WTC11 (cell line): ENCODE results near the gene MARCKS. TPM values are rescaled to one million over a fixed set of nuclear protein-coding genes. Genes with fewer than 3 reads are reported as not detected.

Experiments
- ATAC-seq: fragments of 200-7000 bp; cut with Tn5 transposase; 2 replicates; pipeline ENCODE4 v1.10.0; 2021; ENCODE audit warnings: mild to moderate bottlenecking, moderate library complexity
- CTCF ChIA-PET: fragments of 300-600 bp; sonication (Branson Sonifier 250); formaldehyde crosslinking; loops from one replicate; lab custom pipeline; 2021; ENCODE audit warnings: antibody characterized with exemption; lab: Charles Lee
- POLR2A ChIA-PET: fragments of 350-600 bp; sonication (Branson Sonifier 250); formaldehyde crosslinking; loops from one replicate; lab custom pipeline; 2021; ENCODE audit warnings: antibody characterized with exemption; lab: Charles Lee
- DNase-seq: peaks from one replicate; pipeline ENCODE4 v3.0.0; 2021; ENCODE audit warnings: low spot score
- H3K27ac Mint-ChIP-seq: 2 replicates; pipeline ENCODE4 v1.8.0; 2021; ENCODE audit warnings: mixed read lengths
- H3K27me3 Mint-ChIP-seq: 2 replicates; pipeline ENCODE4 v1.8.0; 2021; ENCODE audit warnings: low read depth, mild to moderate bottlenecking, moderate library complexity, mixed read lengths
- H3K36me3 Mint-ChIP-seq: 2 replicates; pipeline ENCODE4 v1.8.0; 2021; ENCODE audit warnings: mixed read lengths
- H3K4me1 Mint-ChIP-seq: 2 replicates; pipeline ENCODE4 v1.8.0; 2022; ENCODE audit warnings: mixed read lengths
- H3K4me3 Mint-ChIP-seq: 2 replicates; pipeline ENCODE4 v1.8.0; 2021; ENCODE audit warnings: mild to moderate bottlenecking, moderate library complexity, mixed read lengths
- H3K9me3 Mint-ChIP-seq: 2 replicates; pipeline ENCODE4 v1.8.0; 2021; ENCODE audit warnings: mixed read lengths
- EMX1 ChIP-seq: fragments of 250-450 bp; sonication (Bioruptor Pico); IDR thresholded peaks from 2 replicates; pipeline ENCODE4 v1.8.0; 2021; ENCODE audit warnings: mild to moderate bottlenecking
- FOXP1 ChIP-seq: sonication (generic); formaldehyde crosslinking; IDR thresholded peaks from 2 replicates; pipeline ENCODE4 v1.8.0; 2022; ENCODE audit warnings: missing genetic modification reagents, mild to moderate bottlenecking, moderate library complexity, borderline replicate concordance
- GABPB1 ChIP-seq: sonication (generic); formaldehyde crosslinking; IDR thresholded peaks from 2 replicates; pipeline ENCODE4 v1.8.1; 2023; ENCODE audit warnings: mild to moderate bottlenecking, missing genetic modification reagents
- GRHL2 ChIP-seq: fragments of 250-450 bp; sonication (Bioruptor Pico); IDR thresholded peaks from 2 replicates; pipeline ENCODE4 v1.8.0; 2022; ENCODE audit warnings: mild to moderate bottlenecking, moderate library complexity; ENCODE audit not compliant: insufficient replicate concordance, severe bottlenecking
- HMGA2 ChIP-seq: fragments of 250-450 bp; sonication (Bioruptor Pico); IDR thresholded peaks from 2 replicates; pipeline ENCODE4 v1.4.0; 2021; ENCODE audit warnings: mild to moderate bottlenecking, moderate library complexity
- MXD4 ChIP-seq: fragments of 250-450 bp; sonication (Bioruptor Pico); IDR thresholded peaks from 2 replicates; pipeline ENCODE4 v1.8.0; 2021; ENCODE audit warnings: mild to moderate bottlenecking, moderate library complexity, borderline replicate concordance
- NR1H2 ChIP-seq: sonication (generic); formaldehyde crosslinking; IDR thresholded peaks from 2 replicates; pipeline ENCODE4 v1.9.0; 2021; ENCODE audit warnings: mild to moderate bottlenecking, moderate library complexity, missing genetic modification reagents
- ZBTB21 ChIP-seq: sonication (generic); formaldehyde crosslinking; IDR thresholded peaks from 2 replicates; pipeline ENCODE4 v1.8.1; 2023; ENCODE audit warnings: mild to moderate bottlenecking, missing genetic modification reagents, borderline replicate concordance
- ZNF317 ChIP-seq: sonication (generic); formaldehyde crosslinking; IDR thresholded peaks from 2 replicates; pipeline ENCODE4 v1.8.1; 2023; ENCODE audit warnings: low read depth, mild to moderate bottlenecking, moderate library complexity, missing genetic modification reagents, borderline replicate concordance
- ZNF396 ChIP-seq: fragments of 250-450 bp; sonication (Bioruptor Pico); IDR thresholded peaks from 2 replicates; pipeline ENCODE4 v1.8.0; 2021; ENCODE audit warnings: mild to moderate bottlenecking, moderate library complexity, borderline replicate concordance
- total RNA-seq: library from RNA; stranded (reverse); gene quantifications from 3 replicates; pipeline ENCODE4 v1.2.3, GENCODE V29; 2021
- TF ChIP-seq, protein P1 (sequence below): sonication (generic); formaldehyde crosslinking; IDR thresholded peaks from 2 replicates; pipeline ENCODE4 v1.8.1; 2022; ENCODE audit warnings: mild to moderate bottlenecking, moderate library complexity, missing genetic modification reagents
- TF ChIP-seq, protein P2 (sequence below): sonication (generic); formaldehyde crosslinking; IDR thresholded peaks from 2 replicates; pipeline ENCODE4 v1.8.0; 2022; ENCODE audit warnings: mild to moderate bottlenecking, missing genetic modification reagents
- TF ChIP-seq, protein P3 (sequence below): sonication (generic); formaldehyde crosslinking; IDR thresholded peaks from 2 replicates; pipeline ENCODE4 v1.8.0; 2023; ENCODE audit warnings: missing genetic modification reagents, mild to moderate bottlenecking, borderline replicate concordance
- TF ChIP-seq, protein P4 (sequence below): sonication (generic); formaldehyde crosslinking; IDR thresholded peaks from 2 replicates; pipeline ENCODE4 v1.8.0; 2022; ENCODE audit warnings: mild to moderate bottlenecking, missing genetic modification reagents
- TF ChIP-seq, protein P5 (sequence below): sonication (generic); formaldehyde crosslinking; IDR thresholded peaks from 2 replicates; pipeline ENCODE4 v1.8.0; 2022; ENCODE audit warnings: mild to moderate bottlenecking, missing genetic modification reagents
- TF ChIP-seq, protein P6 (sequence below): sonication (generic); formaldehyde crosslinking; IDR thresholded peaks from 2 replicates; pipeline ENCODE4 v1.8.1; 2023; ENCODE audit warnings: mild to moderate bottlenecking, missing genetic modification reagents
- TF ChIP-seq, protein P7 (sequence below): sonication (generic); formaldehyde crosslinking; IDR thresholded peaks from 2 replicates; pipeline ENCODE4 v1.8.1; 2023; ENCODE audit warnings: mild to moderate bottlenecking, missing genetic modification reagents, moderate library complexity

MARCKS gene
- total RNA-seq, 1 experiment from 2014 or later: 95.1 TPM

DNA sequence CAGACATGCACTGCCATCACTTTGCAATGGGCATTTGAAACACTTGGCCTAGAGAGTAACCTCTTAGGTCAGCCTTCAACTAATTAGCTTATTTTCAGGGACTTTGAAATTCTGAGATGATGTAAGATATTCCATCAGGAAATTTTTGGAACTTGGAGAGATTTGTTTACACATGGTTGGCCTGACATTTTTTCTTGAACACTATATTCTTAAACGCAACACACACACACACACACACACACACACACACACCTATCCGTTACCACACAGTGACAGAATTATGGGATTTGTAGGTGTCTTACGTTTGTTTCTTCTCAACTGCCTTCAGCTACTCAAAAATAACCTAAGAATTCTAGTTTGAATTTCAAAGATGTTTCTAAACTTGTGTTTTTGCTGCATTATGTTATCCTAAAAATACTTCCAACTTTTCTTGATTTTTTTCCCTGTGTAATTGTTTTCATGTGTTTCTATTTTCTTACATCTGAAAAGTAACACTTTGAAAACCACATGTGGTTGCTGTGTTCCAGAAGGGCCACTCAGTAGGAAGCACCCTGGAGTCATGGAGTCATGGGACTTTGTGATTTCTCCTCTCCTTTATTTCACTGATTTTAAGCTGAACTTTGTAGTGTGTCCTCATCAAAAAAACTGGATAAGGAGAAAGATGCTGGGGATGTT, 31.9 kb downstream of the MARCKS start (continued):
- TF ChIP-seq, protein P1, sequence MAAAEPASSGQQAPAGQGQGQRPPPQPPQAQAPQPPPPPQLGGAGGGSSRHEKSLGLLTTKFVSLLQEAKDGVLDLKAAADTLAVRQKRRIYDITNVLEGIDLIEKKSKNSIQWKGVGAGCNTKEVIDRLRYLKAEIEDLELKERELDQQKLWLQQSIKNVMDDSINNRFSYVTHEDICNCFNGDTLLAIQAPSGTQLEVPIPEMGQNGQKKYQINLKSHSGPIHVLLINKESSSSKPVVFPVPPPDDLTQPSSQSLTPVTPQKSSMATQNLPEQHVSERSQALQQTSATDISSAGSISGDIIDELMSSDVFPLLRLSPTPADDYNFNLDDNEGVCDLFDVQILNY (CRISPR knock-in tag): no peak
- TF ChIP-seq ZBTB21 (CRISPR knock-in tag): no peak
- TF ChIP-seq, protein P2, sequence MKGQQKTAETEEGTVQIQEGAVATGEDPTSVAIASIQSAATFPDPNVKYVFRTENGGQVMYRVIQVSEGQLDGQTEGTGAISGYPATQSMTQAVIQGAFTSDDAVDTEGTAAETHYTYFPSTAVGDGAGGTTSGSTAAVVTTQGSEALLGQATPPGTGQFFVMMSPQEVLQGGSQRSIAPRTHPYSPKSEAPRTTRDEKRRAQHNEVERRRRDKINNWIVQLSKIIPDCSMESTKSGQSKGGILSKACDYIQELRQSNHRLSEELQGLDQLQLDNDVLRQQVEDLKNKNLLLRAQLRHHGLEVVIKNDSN (CRISPR knock-in tag): no peak
- TF ChIP-seq, protein P3, sequence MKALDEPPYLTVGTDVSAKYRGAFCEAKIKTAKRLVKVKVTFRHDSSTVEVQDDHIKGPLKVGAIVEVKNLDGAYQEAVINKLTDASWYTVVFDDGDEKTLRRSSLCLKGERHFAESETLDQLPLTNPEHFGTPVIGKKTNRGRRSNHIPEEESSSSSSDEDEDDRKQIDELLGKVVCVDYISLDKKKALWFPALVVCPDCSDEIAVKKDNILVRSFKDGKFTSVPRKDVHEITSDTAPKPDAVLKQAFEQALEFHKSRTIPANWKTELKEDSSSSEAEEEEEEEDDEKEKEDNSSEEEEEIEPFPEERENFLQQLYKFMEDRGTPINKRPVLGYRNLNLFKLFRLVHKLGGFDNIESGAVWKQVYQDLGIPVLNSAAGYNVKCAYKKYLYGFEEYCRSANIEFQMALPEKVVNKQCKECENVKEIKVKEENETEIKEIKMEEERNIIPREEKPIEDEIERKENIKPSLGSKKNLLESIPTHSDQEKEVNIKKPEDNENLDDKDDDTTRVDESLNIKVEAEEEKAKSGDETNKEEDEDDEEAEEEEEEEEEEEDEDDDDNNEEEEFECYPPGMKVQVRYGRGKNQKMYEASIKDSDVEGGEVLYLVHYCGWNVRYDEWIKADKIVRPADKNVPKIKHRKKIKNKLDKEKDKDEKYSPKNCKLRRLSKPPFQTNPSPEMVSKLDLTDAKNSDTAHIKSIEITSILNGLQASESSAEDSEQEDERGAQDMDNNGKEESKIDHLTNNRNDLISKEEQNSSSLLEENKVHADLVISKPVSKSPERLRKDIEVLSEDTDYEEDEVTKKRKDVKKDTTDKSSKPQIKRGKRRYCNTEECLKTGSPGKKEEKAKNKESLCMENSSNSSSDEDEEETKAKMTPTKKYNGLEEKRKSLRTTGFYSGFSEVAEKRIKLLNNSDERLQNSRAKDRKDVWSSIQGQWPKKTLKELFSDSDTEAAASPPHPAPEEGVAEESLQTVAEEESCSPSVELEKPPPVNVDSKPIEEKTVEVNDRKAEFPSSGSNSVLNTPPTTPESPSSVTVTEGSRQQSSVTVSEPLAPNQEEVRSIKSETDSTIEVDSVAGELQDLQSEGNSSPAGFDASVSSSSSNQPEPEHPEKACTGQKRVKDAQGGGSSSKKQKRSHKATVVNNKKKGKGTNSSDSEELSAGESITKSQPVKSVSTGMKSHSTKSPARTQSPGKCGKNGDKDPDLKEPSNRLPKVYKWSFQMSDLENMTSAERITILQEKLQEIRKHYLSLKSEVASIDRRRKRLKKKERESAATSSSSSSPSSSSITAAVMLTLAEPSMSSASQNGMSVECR (CRISPR knock-in tag): no peak
- no peak for TF ChIP-seq GABPB1 (CRISPR knock-in tag)
- no peak for TF ChIP-seq GRHL2 (CRISPR knock-in tag)
- TF ChIP-seq, protein P4, sequence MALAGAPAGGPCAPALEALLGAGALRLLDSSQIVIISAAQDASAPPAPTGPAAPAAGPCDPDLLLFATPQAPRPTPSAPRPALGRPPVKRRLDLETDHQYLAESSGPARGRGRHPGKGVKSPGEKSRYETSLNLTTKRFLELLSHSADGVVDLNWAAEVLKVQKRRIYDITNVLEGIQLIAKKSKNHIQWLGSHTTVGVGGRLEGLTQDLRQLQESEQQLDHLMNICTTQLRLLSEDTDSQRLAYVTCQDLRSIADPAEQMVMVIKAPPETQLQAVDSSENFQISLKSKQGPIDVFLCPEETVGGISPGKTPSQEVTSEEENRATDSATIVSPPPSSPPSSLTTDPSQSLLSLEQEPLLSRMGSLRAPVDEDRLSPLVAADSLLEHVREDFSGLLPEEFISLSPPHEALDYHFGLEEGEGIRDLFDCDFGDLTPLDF (CRISPR knock-in tag): no peak
- TF ChIP-seq, protein P5, sequence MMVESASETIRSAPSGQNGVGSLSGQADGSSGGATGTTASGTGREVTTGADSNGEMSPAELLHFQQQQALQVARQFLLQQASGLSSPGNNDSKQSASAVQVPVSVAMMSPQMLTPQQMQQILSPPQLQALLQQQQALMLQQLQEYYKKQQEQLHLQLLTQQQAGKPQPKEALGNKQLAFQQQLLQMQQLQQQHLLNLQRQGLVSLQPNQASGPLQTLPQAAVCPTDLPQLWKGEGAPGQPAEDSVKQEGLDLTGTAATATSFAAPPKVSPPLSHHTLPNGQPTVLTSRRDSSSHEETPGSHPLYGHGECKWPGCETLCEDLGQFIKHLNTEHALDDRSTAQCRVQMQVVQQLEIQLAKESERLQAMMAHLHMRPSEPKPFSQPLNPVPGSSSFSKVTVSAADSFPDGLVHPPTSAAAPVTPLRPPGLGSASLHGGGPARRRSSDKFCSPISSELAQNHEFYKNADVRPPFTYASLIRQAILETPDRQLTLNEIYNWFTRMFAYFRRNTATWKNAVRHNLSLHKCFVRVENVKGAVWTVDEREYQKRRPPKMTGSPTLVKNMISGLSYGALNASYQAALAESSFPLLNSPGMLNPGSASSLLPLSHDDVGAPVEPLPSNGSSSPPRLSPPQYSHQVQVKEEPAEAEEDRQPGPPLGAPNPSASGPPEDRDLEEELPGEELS (CRISPR knock-in tag): no peak
- TF ChIP-seq MXD4: no peak
- TF ChIP-seq HMGA2 (CRISPR knock-in tag): no peak
- no peak for TF ChIP-seq ZNF317 (CRISPR knock-in tag)

DNA sequence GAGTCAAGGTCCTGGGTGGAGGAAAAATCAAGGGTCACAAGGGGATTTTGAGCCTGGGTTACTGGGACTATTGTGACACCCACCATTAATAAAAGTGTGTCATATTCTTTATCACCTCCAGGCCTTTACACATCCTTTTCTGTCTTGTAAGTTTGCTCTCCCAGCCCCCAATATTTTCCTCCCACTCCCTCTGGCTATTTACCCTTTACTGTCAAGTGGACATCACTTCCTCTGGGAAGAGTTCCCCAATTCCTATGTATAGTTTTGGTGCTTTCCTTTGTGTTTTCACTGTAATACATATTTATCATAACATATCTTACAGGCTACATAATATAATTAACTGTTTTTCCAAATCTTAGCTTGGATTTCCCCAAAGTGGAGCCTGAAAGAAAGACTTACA, 36.3 kb downstream of the MARCKS start:
- ChIA-PET CTCF (no interaction called here), POLR2A (interaction anchor here (0.8 kb wide), 1 partner anchor 309 kb away, joined by 3 read pairs; no protein-coding TSS in a partner anchor)
- H3K4me3 Mint-ChIP-seq: no peak overlapping the region
- ATAC-seq (no peak), DNase-seq (no peak)
- no peak overlapping the region for H3K27ac Mint-ChIP-seq
- no peaks in the 10 kb centered on the region for H3K27me3 Mint-ChIP-seq
- no peaks in the 10 kb centered on the region for H3K36me3 Mint-ChIP-seq
- peaks cover 17% of the 10 kb centered on the region for H3K9me3 Mint-ChIP-seq
- H3K4me1 Mint-ChIP-seq: no peaks in the 10 kb centered on the region
- TF ChIP-seq EMX1 (no peak), GRHL2 (CRISPR knock-in tag) (no peak), NR1H2 (CRISPR knock-in tag) (no peak), ZNF396 (no peak), FOXP1 (CRISPR knock-in tag) (no peak)
- TF ChIP-seq, protein P4 (CRISPR knock-in tag): no peak
- TF ChIP-seq, protein P6, sequence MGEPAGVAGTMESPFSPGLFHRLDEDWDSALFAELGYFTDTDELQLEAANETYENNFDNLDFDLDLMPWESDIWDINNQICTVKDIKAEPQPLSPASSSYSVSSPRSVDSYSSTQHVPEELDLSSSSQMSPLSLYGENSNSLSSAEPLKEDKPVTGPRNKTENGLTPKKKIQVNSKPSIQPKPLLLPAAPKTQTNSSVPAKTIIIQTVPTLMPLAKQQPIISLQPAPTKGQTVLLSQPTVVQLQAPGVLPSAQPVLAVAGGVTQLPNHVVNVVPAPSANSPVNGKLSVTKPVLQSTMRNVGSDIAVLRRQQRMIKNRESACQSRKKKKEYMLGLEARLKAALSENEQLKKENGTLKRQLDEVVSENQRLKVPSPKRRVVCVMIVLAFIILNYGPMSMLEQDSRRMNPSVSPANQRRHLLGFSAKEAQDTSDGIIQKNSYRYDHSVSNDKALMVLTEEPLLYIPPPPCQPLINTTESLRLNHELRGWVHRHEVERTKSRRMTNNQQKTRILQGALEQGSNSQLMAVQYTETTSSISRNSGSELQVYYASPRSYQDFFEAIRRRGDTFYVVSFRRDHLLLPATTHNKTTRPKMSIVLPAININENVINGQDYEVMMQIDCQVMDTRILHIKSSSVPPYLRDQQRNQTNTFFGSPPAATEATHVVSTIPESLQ (CRISPR knock-in tag): no peak
- TF ChIP-seq, protein P7, sequence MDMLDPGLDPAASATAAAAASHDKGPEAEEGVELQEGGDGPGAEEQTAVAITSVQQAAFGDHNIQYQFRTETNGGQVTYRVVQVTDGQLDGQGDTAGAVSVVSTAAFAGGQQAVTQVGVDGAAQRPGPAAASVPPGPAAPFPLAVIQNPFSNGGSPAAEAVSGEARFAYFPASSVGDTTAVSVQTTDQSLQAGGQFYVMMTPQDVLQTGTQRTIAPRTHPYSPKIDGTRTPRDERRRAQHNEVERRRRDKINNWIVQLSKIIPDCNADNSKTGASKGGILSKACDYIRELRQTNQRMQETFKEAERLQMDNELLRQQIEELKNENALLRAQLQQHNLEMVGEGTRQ (CRISPR knock-in tag): no peak
